A549 (cell line): Measurements from ENCODE around the gene CACNG7. TPM values are rescaled to one million over a fixed set of nuclear protein-coding genes. Genes with fewer than 3 reads are reported as not detected.
A peak's percentile ranks its signal among the peaks of the same experiment; 100 is the strongest.

Source experiments
- ATAC-seq, 2 experiments: fragments of 200-7000 bp in 1 of 2; fragments of >200 bp in 1 of 2; cut with Nextera tagmentation in 1 of 2; cut with Tn5 transposase in 1 of 2; 3 replicates each; pipeline versions ENCODE4 v1.8.0 to v1.9.1; 2018 to 2020; ENCODE audit warnings: mild to moderate bottlenecking in 1 of 2, moderate library complexity in 1 of 2
- CTCF ChIA-PET: fragments of 300-600 bp; sonication (Branson Sonifier 250); formaldehyde crosslinking; extraction: SDS; loops from one replicate; lab custom pipeline; 2021; ENCODE audit warnings: antibody characterized with exemption, inconsistent platforms; lab: Yijun Ruan, JAX
- POLR2A ChIA-PET: fragments of 350-600 bp; formaldehyde crosslinking; extraction: SDS; loops from one replicate; lab custom pipeline; 2021; ENCODE audit warnings: antibody characterized with exemption, inconsistent platforms; lab: Yijun Ruan, JAX
- DNase-seq, 2 experiments: peaks; one replicate each; pipeline versions ENCODE4 v3.0.0 to v3.0.0-alpha.2; 2011 to 2016; ENCODE audit warnings: low read depth in 1 of 2, low spot score in 1 of 2
- FAIRE-seq: peaks from 2 replicates; lab custom pipeline; 2011; peaks lifted over from hg19 to GRCh38; lab: Jason Lieb, UNC
- H3K27ac ChIP-seq, 2 experiments: fragments of >200 bp; sonication (Bioruptor Twin); formaldehyde crosslinking; 3 replicates each; pipeline ENCODE4 v1.5.1; 2016 to 2017
- H3K4me1 ChIP-seq: fragments of >200 bp; sonication (Bioruptor Twin); formaldehyde crosslinking; 3 replicates; pipeline ENCODE4 v1.6.1; 2016
- H3K4me2 ChIP-seq: fragments of >200 bp; sonication (Bioruptor Twin); formaldehyde crosslinking; 3 replicates; pipeline ENCODE4 v1.6.1; 2016
- H3K4me3 ChIP-seq: fragments of >200 bp; sonication (Bioruptor Twin); formaldehyde crosslinking; 3 replicates; pipeline ENCODE4 v1.5.1; 2016
- H3K9me3 ChIP-seq: fragments of >200 bp; sonication (Bioruptor Twin); formaldehyde crosslinking; 3 replicates; pipeline ENCODE4 v1.6.1; 2016
- ATOH8 ChIP-seq: fragments of 250-450 bp; sonication (Bioruptor Pico); IDR thresholded peaks from 2 replicates; pipeline ENCODE4 v1.5.0; 2020; ENCODE audit warnings: low read depth, mild to moderate bottlenecking, moderate library complexity
- BCL3 ChIP-seq: fragments of >200 bp; sonication (Bioruptor Twin); formaldehyde crosslinking; IDR thresholded peaks from 3 replicates; pipeline ENCODE4 v1.6.1; 2016
- CBX2 ChIP-seq: fragments of 200-600 bp; sonication (generic); IDR thresholded peaks from 2 replicates; pipeline ENCODE4 v1.6.1; 2016; ENCODE audit warnings: low read depth, mild to moderate bottlenecking, borderline replicate concordance
- CHD4 ChIP-seq: fragments of 200-600 bp; sonication (generic); IDR thresholded peaks from 2 replicates; pipeline ENCODE4 v1.6.1; 2016; ENCODE audit warnings: antibody characterized with exemption, mild to moderate bottlenecking, borderline replicate concordance
- HEYL ChIP-seq: fragments of 250-450 bp; sonication (Bioruptor Pico); IDR thresholded peaks from 2 replicates; pipeline ENCODE4 v1.8.0; 2021; ENCODE audit warnings: mild to moderate bottlenecking, moderate library complexity
- HOXA7 ChIP-seq: fragments of 250-450 bp; sonication (Bioruptor Pico); IDR thresholded peaks from 2 replicates; pipeline ENCODE4 v1.5.0; 2020; ENCODE audit warnings: mild to moderate bottlenecking, moderate library complexity
- JUNB ChIP-seq: fragments of >200 bp; sonication (Bioruptor Twin); formaldehyde crosslinking; IDR thresholded peaks from 2 replicates; pipeline ENCODE4 v1.6.1; 2016
- KDM1A ChIP-seq: fragments of 200-600 bp; sonication (generic); IDR thresholded peaks from 2 replicates; pipeline ENCODE4 v1.6.1; 2016; ENCODE audit warnings: low read depth, mild to moderate bottlenecking
- MYC ChIP-seq: IDR thresholded peaks from 2 replicates; pipeline ENCODE4 v1.6.1; 2012; ENCODE audit warnings: mild to moderate bottlenecking, inconsistent platforms, low read length, improper control_type of control experiment, borderline replicate concordance
- NR3C1 ChIP-seq: fragments of >200 bp; sonication (Bioruptor Twin); formaldehyde crosslinking; IDR thresholded peaks from 3 replicates; pipeline ENCODE4 v1.6.1; 2017
- PBX3 ChIP-seq: IDR thresholded peaks from 2 replicates; pipeline ENCODE4 v1.6.1; 2012
- POLR2A ChIP-seq: IDR thresholded peaks from 2 replicates; pipeline ENCODE4 v1.6.1; 2012; ENCODE audit warnings: mild to moderate bottlenecking, low read length
- POLR2AphosphoS2 ChIP-seq: conservative IDR thresholded peaks from 2 replicates; pipeline ENCODE4 v1.6.1; 2012; ENCODE audit warnings: low read length, improper control_type of control experiment, inconsistent platforms
- TP53 ChIP-seq: fragments of 250-450 bp; sonication (Bioruptor Pico); IDR thresholded peaks from 2 replicates; pipeline ENCODE4 v1.5.0; 2021; ENCODE audit warnings: mild to moderate bottlenecking, moderate library complexity
- WGBS: methylation state at CpG from one replicate; pipeline ENCODE4 v1.1.6; 2017; ENCODE audit errors: missing lambda C conversion rate; 5-methylcytosine and 5-hydroxymethylcytosine counted together
- polyA plus RNA-seq, 4 experiments: library from polyadenylated mRNA; depleted of rRNA in 3 of 4; stranded (reverse); fragments of >200 nt; fragmentation: RNase III in 1 of 4; extraction: RNeasy Plus Mini Kit Qiagen cat#74134 plus additional on column Dnase treatment in 1 of 4; gene quantifications; 2 replicates in 3 of 4; 3 replicates in 1 of 4; pipeline ENCODE4 v1.2.3, GENCODE V29; 2011 to 2017

CACNG7 gene
- polyA plus RNA-seq, 2 of the 4 experiments (the other 2 are of a cell fraction) = 7.6 to 11.5 TPM

- WGBS = 92% methylated on average over 24 of the region's 24 CpGs
- H3K9me3 ChIP-seq = no peaks in the 10 kb centered on the region
- ChIA-PET POLR2A (no interaction called here), CTCF (interaction anchor here (0.6 to 2.8 kb wide), 3 partner anchors 41 to 141 kb away, joined by 3 to 22 read pairs (median 3); no protein-coding TSS in a partner anchor)
- H3K4me1 ChIP-seq = peaks cover 22% of the 10 kb centered on the region
- H3K4me3 ChIP-seq = no peak overlapping the region
- H3K4me2 ChIP-seq = peak overlapping the region; percentile 84
- H3K27ac ChIP-seq = peak overlapping the region in 1 of 2 experiments; percentile 97; a peak in 3 of 6 replicates
- TF ChIP-seq CHD4 (0 out of 2 replicates have a peak, but pooled peaks have one; percentile 41), MYC (no peak), NR3C1 (no peak), HOXA7 (CRISPR knock-in tag) (peak; percentile 67; the same call in 1 of the 2 replicates), PBX3 (0 out of 2 replicates have a peak, but pooled peaks have one; percentile 60), KDM1A (peak; percentile 70; the same call in 1 of the 2 replicates), POLR2AphosphoS2 (no peak), JUNB (no peak), TP53 (peak; percentile 60; the same call in 1 of the 2 replicates), POLR2A (peak; percentile 4; the same call in 1 of the 2 replicates)
- DNase-seq = no peak
- ATAC-seq = no peak
- no peak for FAIRE-seq
These were observed 74.6 kb downstream of the CACNG7 start for GRCh38 chr19:53983457-53984289.

- TF ChIP-seq HEYL (CRISPR knock-in tag) = no peak
- TF ChIP-seq JUNB = no peak
- peak; percentile 13; the same call in 1 of the 2 replicates for TF ChIP-seq PBX3
- TF ChIP-seq ATOH8 = no peak
- no peak for TF ChIP-seq HOXA7 (CRISPR knock-in tag)
- TF ChIP-seq BCL3 = no peak
- no peaks in the 10 kb centered on the region for H3K9me3 ChIP-seq
- peaks cover 44% of the 10 kb centered on the region for H3K4me1 ChIP-seq
- ChIA-PET POLR2A (no interaction called here), CTCF (interaction anchor here (2.8 kb wide), 1 partner anchor 38 kb away, joined by 22 read pairs; no protein-coding TSS in a partner anchor)
- no peak for ATAC-seq
- H3K27ac ChIP-seq = peak overlapping the region in 1 of 2 experiments; percentile 97; a peak in 4 of 6 replicates
- no peak for FAIRE-seq
- no peak overlapping the region for H3K4me3 ChIP-seq
- no peak overlapping the region for H3K4me2 ChIP-seq
- WGBS = 86% methylated on average over 6 of the region's 6 CpGs
- no peak for DNase-seq
These were observed 76.8 kb downstream of the CACNG7 start for GRCh38 chr19:53985863-53986262.

- Histone ChIP-seq H3K27ac (peak overlapping the region; percentile 93 to 97), H3K4me2 (peak overlapping the region; percentile 58; the same call in 1 of the 3 replicates), H3K4me1 (peaks cover 51% of the 10 kb centered on the region), H3K4me3 (no peak overlapping the region), H3K9me3 (no peaks in the 10 kb centered on the region)
- 92% methylated on average over 6 of the region's 6 CpGs for WGBS
- TF ChIP-seq CBX2 = no peak
- peak; percentile 18; the same call in 1 of the 2 replicates for TF ChIP-seq HOXA7 (CRISPR knock-in tag)
- TF ChIP-seq KDM1A = peak; percentile 40; the same call in 1 of the 2 replicates
- peak; percentile 50 for TF ChIP-seq TP53
- CTCF ChIA-PET = interaction anchor here (0.6 to 1.8 kb wide), 7 partner anchors 13 to 353 kb away, joined by 3 to 14 read pairs (median 3); no protein-coding TSS in a partner anchor
- no peak for ATAC-seq
- POLR2A ChIA-PET = interaction anchor here (1.0 to 1.6 kb wide), 3 partner anchors 9 to 35 kb away, joined by 3 to 14 read pairs (median 4); no protein-coding TSS in a partner anchor
- no peak for DNase-seq
- peak; percentile 54 for FAIRE-seq
These were observed 79.9 kb downstream of the CACNG7 start for GRCh38 chr19:53988981-53989380.
